ENCODE results near the gene ZC3H13. TPM values are rescaled to one million over a fixed set of nuclear protein-coding genes. Genes with fewer than 3 reads are reported as not detected.

ZC3H13 gene
- total RNA-seq, 1 experiment from 2014 or later, result 9.5 TPM

DNA sequence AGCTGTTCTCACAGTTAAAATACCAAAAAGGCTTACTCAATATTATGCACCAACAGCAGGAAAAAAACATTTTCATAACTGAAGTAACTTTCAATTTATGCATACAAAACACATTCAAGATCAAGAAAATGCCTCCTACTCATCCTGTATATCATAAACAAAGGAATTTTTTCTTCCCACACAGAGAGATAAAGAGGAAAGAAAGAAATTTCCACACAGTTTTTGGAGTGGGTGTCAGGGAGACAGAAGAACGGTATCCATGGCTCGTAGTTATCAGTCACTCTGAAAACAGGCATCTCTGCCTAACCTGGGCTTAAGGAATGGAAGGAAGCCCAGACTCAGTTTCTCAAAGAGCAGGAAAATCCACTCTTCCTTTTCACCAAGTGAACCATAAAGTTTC, 108.6 kb downstream of the ZC3H13 start:
- no peaks in the 10 kb centered on the region for H3K4me1 ChIP-seq (ENCODE audit: insufficient read depth, low read length)
- no peaks in the 10 kb centered on the region for H3K9me2 ChIP-seq (replicated peaks; ENCODE audit: low read length)
- TF ChIP-seq EZH2phosphoT487 (IDR thresholded peaks at IDR 0.05; ENCODE audit: borderline replicate concordance, low read length), result no peak
- TF ChIP-seq, protein P1, sequence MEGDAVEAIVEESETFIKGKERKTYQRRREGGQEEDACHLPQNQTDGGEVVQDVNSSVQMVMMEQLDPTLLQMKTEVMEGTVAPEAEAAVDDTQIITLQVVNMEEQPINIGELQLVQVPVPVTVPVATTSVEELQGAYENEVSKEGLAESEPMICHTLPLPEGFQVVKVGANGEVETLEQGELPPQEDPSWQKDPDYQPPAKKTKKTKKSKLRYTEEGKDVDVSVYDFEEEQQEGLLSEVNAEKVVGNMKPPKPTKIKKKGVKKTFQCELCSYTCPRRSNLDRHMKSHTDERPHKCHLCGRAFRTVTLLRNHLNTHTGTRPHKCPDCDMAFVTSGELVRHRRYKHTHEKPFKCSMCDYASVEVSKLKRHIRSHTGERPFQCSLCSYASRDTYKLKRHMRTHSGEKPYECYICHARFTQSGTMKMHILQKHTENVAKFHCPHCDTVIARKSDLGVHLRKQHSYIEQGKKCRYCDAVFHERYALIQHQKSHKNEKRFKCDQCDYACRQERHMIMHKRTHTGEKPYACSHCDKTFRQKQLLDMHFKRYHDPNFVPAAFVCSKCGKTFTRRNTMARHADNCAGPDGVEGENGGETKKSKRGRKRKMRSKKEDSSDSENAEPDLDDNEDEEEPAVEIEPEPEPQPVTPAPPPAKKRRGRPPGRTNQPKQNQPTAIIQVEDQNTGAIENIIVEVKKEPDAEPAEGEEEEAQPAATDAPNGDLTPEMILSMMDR (conservative IDR thresholded peaks at IDR 0.05; ENCODE audit: low read depth, low read length), result no peak
- TF ChIP-seq EZH2 (IDR thresholded peaks at IDR 0.05; ENCODE audit: low read length, unreplicated experiment), result no peak
- H3K27me3 ChIP-seq (ENCODE audit: low read length), result peaks cover 15% of the 10 kb centered on the region
- H3K9me3 ChIP-seq (ENCODE audit: low read length), result no peaks in the 10 kb centered on the region
- H2AFZ ChIP-seq (ENCODE audit: low read length), result no peak overlapping the region
- ATAC-seq (no peak), DNase-seq (no peak)
- intact Hi-C loops (cut with micrococcal nuclease), result loop anchor here (10.0 kb wide), 1 partner anchor 139 kb away; no protein-coding TSS in a partner anchor
- BruUV-seq (replicated peaks), result no TSS peak
- H3K36me3 ChIP-seq (ENCODE audit: low read depth, low read length), result no peaks in the 10 kb centered on the region
- H3K27ac ChIP-seq (ENCODE audit: low read length), result no peak overlapping the region
- no peak overlapping the region for H3K4me3 ChIP-seq (ENCODE audit: low read length)
- ChIA-PET CTCF (no interaction called here), POLR2A (ENCODE audit: unreplicated experiment) (no interaction called here)
- H3K4me2 ChIP-seq (ENCODE audit: low read length), result no peak overlapping the region
- H3K79me2 ChIP-seq (ENCODE audit: low read length), result no peaks in the 10 kb centered on the region
- no peaks in the 10 kb centered on the region for H4K20me1 ChIP-seq (ENCODE audit: low read length)
- no peaks in the 10 kb centered on the region for H3F3A ChIP-seq (ENCODE audit: low read length, unreplicated experiment)
- H3K9ac ChIP-seq (ENCODE audit: low read length), result no peak overlapping the region

DNA sequence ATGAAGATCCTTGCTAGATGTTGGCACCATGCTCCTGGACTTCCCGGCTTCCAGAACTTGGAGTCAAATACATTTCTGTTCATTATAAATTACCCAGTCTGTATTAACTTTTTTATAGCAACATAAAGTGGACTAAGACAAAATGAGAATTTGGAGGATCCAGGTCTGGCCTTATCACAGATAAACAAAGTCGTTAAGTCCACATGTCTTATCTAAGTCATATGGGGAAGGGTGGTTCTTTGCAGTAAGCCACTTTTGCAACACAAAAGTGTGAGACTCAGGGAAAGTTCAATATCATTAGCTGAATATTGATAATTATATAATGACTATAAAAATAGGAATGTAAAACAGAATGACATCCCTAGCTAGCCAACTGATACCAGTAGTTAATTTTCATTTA, 109.4 kb downstream of the ZC3H13 start:
- no peak overlapping the region for H3K9ac ChIP-seq (ENCODE audit: low read length)
- DNase-seq, result no peak
- H3K9me3 ChIP-seq (ENCODE audit: low read length), result no peaks in the 10 kb centered on the region
- H4K20me1 ChIP-seq (ENCODE audit: low read length), result no peaks in the 10 kb centered on the region
- ChIA-PET CTCF (no interaction called here), POLR2A (ENCODE audit: unreplicated experiment) (no interaction called here)
- no peak overlapping the region for H3K4me3 ChIP-seq (ENCODE audit: low read length)
- no peak overlapping the region for H3K4me2 ChIP-seq (ENCODE audit: low read length)
- intact Hi-C loops (cut with micrococcal nuclease), result loop anchor here (10.0 kb wide), 1 partner anchor 138 kb away; no protein-coding TSS in a partner anchor
- no peak overlapping the region for H2AFZ ChIP-seq (ENCODE audit: low read length)
- peaks cover 15% of the 10 kb centered on the region for H3K27me3 ChIP-seq (ENCODE audit: low read length)
- H3K36me3 ChIP-seq (ENCODE audit: low read depth, low read length), result no peaks in the 10 kb centered on the region
- TF ChIP-seq EZH2 (IDR thresholded peaks at IDR 0.05; ENCODE audit: low read length, unreplicated experiment), result no peak
- no peaks in the 10 kb centered on the region for H3K79me2 ChIP-seq (ENCODE audit: low read length)
- no TSS peak for BruUV-seq (replicated peaks)
- H3K9me2 ChIP-seq (replicated peaks; ENCODE audit: low read length), result no peaks in the 10 kb centered on the region
- H3K27ac ChIP-seq (ENCODE audit: low read length), result no peak overlapping the region
- H3K4me1 ChIP-seq (ENCODE audit: insufficient read depth, low read length), result no peaks in the 10 kb centered on the region
- no peaks in the 10 kb centered on the region for H3F3A ChIP-seq (ENCODE audit: low read length, unreplicated experiment)
- ATAC-seq, result no peak

DNA sequence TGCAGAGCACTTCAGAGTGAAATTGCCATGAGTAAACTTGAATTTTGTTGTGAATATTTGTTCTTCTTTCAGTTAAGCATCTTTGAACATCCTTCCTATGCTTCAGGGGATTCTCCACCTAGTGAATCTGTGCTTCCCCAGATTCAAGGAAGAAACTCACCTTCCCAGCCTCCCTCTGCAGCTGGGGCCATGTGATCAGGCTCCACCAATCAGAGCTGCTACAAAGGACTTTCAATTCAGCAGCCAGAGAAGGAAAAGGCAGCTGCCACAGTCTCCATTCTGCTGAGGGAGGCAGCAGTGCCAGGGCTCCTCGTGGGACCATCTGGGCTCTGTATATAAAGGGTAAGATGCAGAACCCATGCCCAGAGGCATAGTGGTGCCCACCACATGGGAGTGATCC, 111.3 kb downstream of the ZC3H13 start:
- H3K27ac ChIP-seq (ENCODE audit: low read length), result no peak overlapping the region
- H3K4me2 ChIP-seq (ENCODE audit: low read length), result no peak overlapping the region
- POLR2A ChIA-PET (ENCODE audit: unreplicated experiment), result no interaction called here
- no TSS peak for BruUV-seq (replicated peaks)
- H3K4me1 ChIP-seq (ENCODE audit: insufficient read depth, low read length), result no peaks in the 10 kb centered on the region
- intact Hi-C loops (cut with micrococcal nuclease), result loop anchor here (10.0 kb wide), 1 partner anchor 136 kb away; no protein-coding TSS in a partner anchor
- ATAC-seq, result no peak
- H3K4me3 ChIP-seq (ENCODE audit: low read length), result no peak overlapping the region
- CTCF ChIA-PET, result no interaction called here
- H4K20me1 ChIP-seq (ENCODE audit: low read length), result no peaks in the 10 kb centered on the region
- H3K36me3 ChIP-seq (ENCODE audit: low read depth, low read length), result no peaks in the 10 kb centered on the region
- no peaks in the 10 kb centered on the region for H3K79me2 ChIP-seq (ENCODE audit: low read length)
- no peaks in the 10 kb centered on the region for H3K9me2 ChIP-seq (replicated peaks; ENCODE audit: low read length)
- no peaks in the 10 kb centered on the region for H3K9me3 ChIP-seq (ENCODE audit: low read length)
- H3K9ac ChIP-seq (ENCODE audit: low read length), result no peak overlapping the region
- no peak for TF ChIP-seq EZH2 (IDR thresholded peaks at IDR 0.05; ENCODE audit: low read length, unreplicated experiment)
- TF ChIP-seq, protein P1 (conservative IDR thresholded peaks at IDR 0.05; ENCODE audit: low read depth, low read length), result no peak
- TF ChIP-seq EZH2phosphoT487 (IDR thresholded peaks at IDR 0.05; ENCODE audit: borderline replicate concordance, low read length), result no peak
- H3F3A ChIP-seq (ENCODE audit: low read length, unreplicated experiment), result no peaks in the 10 kb centered on the region
- peaks cover 23% of the 10 kb centered on the region for H3K27me3 ChIP-seq (ENCODE audit: low read length)
- H2AFZ ChIP-seq (ENCODE audit: low read length), result no peak overlapping the region
- DNase-seq, result no peak
